GM23248 (cell line): ENCODE results near the gene TMEM156.

Source experiments
- EZH2 ChIP-seq: fragments of 200-600 bp; sonication (generic); IDR thresholded peaks from 2 replicates; pipeline ENCODE4 v1.6.1; 2018; ENCODE audit warnings: antibody characterized with exemption, mild to moderate bottlenecking; ENCODE audit not compliant: insufficient read depth, poor library complexity, severe bottlenecking
- EZH2phosphoT487 ChIP-seq: fragments of 200-600 bp; sonication (generic); IDR thresholded peaks from 2 replicates; pipeline ENCODE4 v1.6.1; 2018; ENCODE audit warnings: antibody characterized with exemption, moderate library complexity, mild to moderate bottlenecking, low read depth; ENCODE audit not compliant: insufficient read depth

- no peak for TF ChIP-seq EZH2
- TF ChIP-seq EZH2phosphoT487 = no peak
These were observed 112.0 kb downstream of the TMEM156 start for GRCh38 chr4:38920186-38920585.
